KMS-11 (cell line): ENCODE results near the gene CDK5R2.

ENCODE experiments used
- H2AFZ ChIP-seq: fragments of 200-600 bp; sonication (generic); 2 replicates; pipeline ENCODE4 v1.6.1; 2016; ENCODE audit warnings: antibody characterized with exemption, mixed run types, low read depth
- H3K27ac ChIP-seq: fragments of 200-600 bp; sonication (generic); 2 replicates; pipeline ENCODE4 v1.6.1; 2016; ENCODE audit warnings: mild to moderate bottlenecking, mixed run types
- H3K27me3 ChIP-seq: fragments of 200-600 bp; sonication (generic); 2 replicates; pipeline ENCODE4 v1.6.1; 2017; ENCODE audit warnings: mild to moderate bottlenecking, low read depth, mixed run types, moderate library complexity; ENCODE audit not compliant: insufficient read depth
- H3K36me3 ChIP-seq: fragments of 200-600 bp; sonication (generic); 2 replicates; pipeline ENCODE4 v1.6.1; 2017; ENCODE audit warnings: mild to moderate bottlenecking, mixed run types; ENCODE audit not compliant: insufficient read depth
- H3K4me1 ChIP-seq: fragments of 200-600 bp; sonication (generic); 2 replicates; pipeline ENCODE4 v1.6.1; 2016; ENCODE audit warnings: mild to moderate bottlenecking, low read depth, mixed run types; ENCODE audit not compliant: poor library complexity, severe bottlenecking
- H3K4me2 ChIP-seq: fragments of 200-600 bp; sonication (generic); 2 replicates; pipeline ENCODE4 v1.7.0; 2016; ENCODE audit warnings: mild to moderate bottlenecking, mixed run types
- H3K4me3 ChIP-seq: fragments of 200-600 bp; sonication (generic); IDR thresholded peaks from 2 replicates; pipeline ENCODE4 v1.6.1; 2017; ENCODE audit warnings: low read depth, low read length, mixed read lengths; ENCODE audit not compliant: insufficient read depth
- H3K79me2 ChIP-seq: fragments of 200-600 bp; sonication (generic); 2 replicates; pipeline ENCODE4 v1.6.1; 2016; ENCODE audit warnings: low read depth, mixed run types; ENCODE audit not compliant: insufficient read depth
- H3K9ac ChIP-seq: fragments of 200-600 bp; sonication (generic); 2 replicates; pipeline ENCODE4 v1.6.1; 2016; ENCODE audit warnings: mild to moderate bottlenecking, mixed run types
- H4K20me1 ChIP-seq: fragments of 200-600 bp; sonication (generic); 2 replicates; pipeline ENCODE4 v1.6.1; 2016; ENCODE audit warnings: mild to moderate bottlenecking, mixed run types; ENCODE audit not compliant: insufficient read depth
- CTCF ChIP-seq: fragments of 200-600 bp; sonication (generic); conservative IDR thresholded peaks from 2 replicates; pipeline ENCODE4 v1.6.1; 2017; ENCODE audit warnings: low read depth, mild to moderate bottlenecking, antibody characterized with exemption, low read length, moderate library complexity, mixed read lengths

Gene CDK5R2

DNA sequence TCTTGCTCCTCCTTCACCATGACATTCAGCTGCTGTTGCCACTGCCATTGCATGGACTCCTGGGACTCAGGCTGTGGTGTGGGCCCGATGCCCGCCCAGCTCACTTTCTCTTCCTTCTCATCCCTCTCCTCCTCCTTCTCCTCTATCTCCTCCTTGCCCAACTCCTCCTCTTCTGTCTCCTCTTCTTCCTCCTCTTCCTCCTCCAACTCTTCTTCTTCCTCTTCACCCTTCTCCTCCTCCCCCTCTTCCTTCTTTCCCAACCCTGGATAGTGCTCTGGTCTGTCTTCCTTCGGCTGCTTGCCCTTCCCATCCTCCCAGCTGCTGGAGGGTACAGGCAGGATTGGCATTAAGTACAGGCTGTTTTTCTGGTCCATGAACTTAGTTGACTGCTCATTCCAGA lies 44.5 kb downstream of the CDK5R2 start:
- Histone ChIP-seq H3K4me3 (no peak overlapping the region), H3K79me2 (no peaks in the 10 kb centered on the region), H2AFZ (no peak overlapping the region), H3K4me1 (no peaks in the 10 kb centered on the region), H3K36me3 (no peaks in the 10 kb centered on the region), H3K9ac (no peak overlapping the region), H3K27me3 (peaks cover 59% of the 10 kb centered on the region), H3K27ac (no peak overlapping the region), H3K4me2 (no peak overlapping the region), H4K20me1 (no peaks in the 10 kb centered on the region)
- TF ChIP-seq CTCF = no peak

- Histone ChIP-seq H3K36me3 (no peaks in the 10 kb centered on the region), H3K4me1 (no peaks in the 10 kb centered on the region), H2AFZ (no peak overlapping the region), H3K27ac (no peak overlapping the region), H3K27me3 (peaks cover 31% of the 10 kb centered on the region; the same call in 1 of the 2 replicates), H3K4me3 (no peak overlapping the region), H3K79me2 (no peaks in the 10 kb centered on the region), H3K4me2 (no peak overlapping the region), H3K9ac (no peak overlapping the region), H4K20me1 (no peaks in the 10 kb centered on the region)
- TF ChIP-seq CTCF = no peak
Observed at GRCh38 chr2:219009294-219009693, 49.8 kb downstream of the CDK5R2 start.

DNA sequence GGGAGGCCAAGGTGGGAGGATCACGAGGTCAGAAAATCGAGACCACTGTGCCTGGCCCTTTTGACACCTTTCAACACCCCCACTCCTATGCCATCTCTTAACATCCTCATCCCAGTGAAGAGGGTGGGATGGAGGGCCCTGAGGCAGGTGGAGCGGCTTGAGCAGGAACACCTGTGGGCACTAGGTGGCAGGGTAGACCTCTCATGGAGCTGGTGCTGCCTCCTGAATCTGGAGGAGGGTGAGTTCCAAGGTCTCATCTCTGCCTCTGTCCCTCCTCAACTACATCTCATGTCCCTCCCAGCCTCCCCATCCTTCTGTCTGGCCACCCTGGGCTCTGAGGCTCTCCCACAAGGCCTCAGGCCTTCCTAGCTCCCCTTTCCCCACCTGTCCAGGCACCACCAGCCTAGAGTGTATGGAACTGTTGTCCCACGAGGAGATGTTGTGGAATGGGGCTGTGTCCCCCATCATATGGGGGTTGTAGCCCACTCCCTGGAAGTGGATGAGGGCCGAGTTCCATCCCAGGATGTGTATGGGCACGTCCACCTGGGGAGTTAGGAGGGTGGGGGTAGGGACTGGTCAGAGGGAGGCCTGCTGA lies 50.8 kb downstream of the CDK5R2 start:
- no peak overlapping the region for H3K4me2 ChIP-seq
- peaks cover 24% of the 10 kb centered on the region; the same call in 1 of the 2 replicates for H3K27me3 ChIP-seq
- no peak overlapping the region for H3K9ac ChIP-seq
- no peaks in the 10 kb centered on the region for H4K20me1 ChIP-seq
- H3K27ac ChIP-seq = no peak overlapping the region
- TF ChIP-seq CTCF = peak; percentile 36; the same call in 1 of the 2 replicates
- H3K4me1 ChIP-seq = no peaks in the 10 kb centered on the region
- H3K4me3 ChIP-seq = no peak overlapping the region
- no peaks in the 10 kb centered on the region for H3K36me3 ChIP-seq
- H3K79me2 ChIP-seq = no peaks in the 10 kb centered on the region
- no peak overlapping the region for H2AFZ ChIP-seq

DNA sequence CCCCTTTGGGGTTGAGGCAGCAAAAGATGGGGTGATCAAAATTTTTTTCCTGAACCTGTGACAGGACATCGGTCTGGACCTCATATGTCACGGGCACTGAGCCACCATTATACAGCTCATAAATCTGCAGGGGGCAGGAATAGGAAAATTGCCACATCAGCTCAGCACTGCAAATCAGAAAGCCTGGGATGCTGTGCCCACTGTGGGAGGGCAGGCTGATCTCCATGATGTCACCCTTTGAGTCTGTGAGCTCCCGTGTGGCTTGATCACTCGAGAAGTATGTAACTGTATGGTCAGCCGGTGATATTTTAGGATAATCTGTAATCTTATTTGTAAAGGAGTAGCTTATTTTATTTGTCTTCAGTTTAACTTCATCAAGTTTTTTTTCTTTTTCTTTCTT lies 51.4 kb downstream of the CDK5R2 start:
- peaks cover 21% of the 10 kb centered on the region; the same call in 1 of the 2 replicates for H3K27me3 ChIP-seq
- no peak for TF ChIP-seq CTCF

More for the DNA sequence above, 51.4 kb downstream of the CDK5R2 start:
- no peaks in the 10 kb centered on the region for H3K79me2 ChIP-seq
- no peak overlapping the region for H3K4me3 ChIP-seq
- no peaks in the 10 kb centered on the region for H3K4me1 ChIP-seq
- no peaks in the 10 kb centered on the region for H4K20me1 ChIP-seq
- no peak overlapping the region for H3K4me2 ChIP-seq
- H3K36me3 ChIP-seq = no peaks in the 10 kb centered on the region
- H3K27ac ChIP-seq = no peak overlapping the region
- H3K9ac ChIP-seq = no peak overlapping the region
- no peak overlapping the region for H2AFZ ChIP-seq
